HCT116 (cell line): ENCODE measurements around the gene RBM38. TPM values are rescaled to one million over a fixed set of nuclear protein-coding genes. Genes with fewer than 3 reads are reported as not detected.

Experiments
- ATAC-seq: fragments of 200-7000 bp; cut with Tn5 transposase; 2 replicates; pipeline ENCODE4 v1.9.1; 2020; ENCODE audit warnings: mild to moderate bottlenecking, moderate library complexity
- BruUV-seq: library from RNA; stranded (reverse); fragments of 400-500 nt; replicated peaks from 2 replicates; lab custom pipeline; 2021; lab: Mats Ljungman, UMichigan
- CTCF ChIA-PET: fragments of 300-600 bp; sonication (Branson Sonifier 250); formaldehyde crosslinking; loops from one replicate; lab custom pipeline; 2021; ENCODE audit warnings: antibody characterized with exemption; lab: Charles Lee
- POLR2A ChIA-PET: fragments of 300-600, 350-600 bp; sonication (Branson Sonifier 250); formaldehyde crosslinking; loops from one replicate; lab custom pipeline; 2021; ENCODE audit warnings: antibody characterized with exemption; lab: Charles Lee
- RAD21 ChIA-PET, 2 experiments: fragments of 300-600 bp; sonication (Branson Sonifier 250); formaldehyde crosslinking; loops; one replicate each; lab custom pipeline; 2023; ENCODE audit warnings: low total read pairs in 2 of 2; ENCODE audit not compliant: uncharacterized antibody in 2 of 2, unreplicated experiment in 2 of 2, low non-redundant PET in 1 of 2; lab: Charles Lee
- DNase-seq: peaks from one replicate; pipeline ENCODE4 v3.0.0-alpha.2; 2010; ENCODE audit warnings: low read depth, low spot score
- H2AFZ ChIP-seq: fragments of 200-600 bp; shearing (Covaris generic), sonication (generic); 2 replicates; pipeline ENCODE4 v1.6.1; 2017; ENCODE audit warnings: low read depth, mixed run types, mixed read lengths, antibody characterized with exemption, low read length; ENCODE audit not compliant: poor library complexity, severe bottlenecking
- H3K27ac ChIP-seq: 2 replicates; pipeline ENCODE4 v1.5.1; 2012; ENCODE audit warnings: low read depth, low read length
- H3K27me3 ChIP-seq: fragments of 200-600 bp; sonication (generic); 2 replicates; pipeline ENCODE4 v1.6.1; 2016; ENCODE audit warnings: mixed run types, low read length, mixed read lengths; ENCODE audit not compliant: insufficient read depth
- H3K36me3 ChIP-seq, 2 experiments: fragments of 200-500 bp in 1 of 2; fragments of 200-600 bp in 1 of 2; sonication (Bioruptor generic) in 1 of 2; sonication (generic) in 1 of 2; 2 replicates each; pipeline versions ENCODE4 v1.5.1 to v1.6.1; 2014 to 2016; ENCODE audit warnings: low read length in 2 of 2, inconsistent platforms in 1 of 2, mixed read lengths in 1 of 2, mixed run types in 1 of 2; ENCODE audit not compliant: insufficient read depth in 2 of 2, control insufficient read depth in 1 of 2
- H3K4me1 ChIP-seq, 2 experiments: fragments of 200-600 bp in 1 of 2; sonication (generic) in 1 of 2; 2 replicates each; pipeline versions ENCODE4 v1.5.1 to v1.6.1; 2012 to 2017; ENCODE audit warnings: low read length in 2 of 2, inconsistent platforms in 1 of 2, mild to moderate bottlenecking in 1 of 2, mixed read lengths in 1 of 2, mixed run types in 1 of 2, moderate library complexity in 1 of 2; ENCODE audit not compliant: insufficient read depth in 2 of 2, control insufficient read depth in 1 of 2
- H3K4me2 ChIP-seq: fragments of 200-600 bp; sonication (generic); 2 replicates; pipeline ENCODE4 v1.6.1; 2017; ENCODE audit warnings: mixed run types, low read length, mixed read lengths
- H3K4me3 ChIP-seq, 2 experiments: fragments of 200-600 bp in 1 of 2; sonication (generic) in 1 of 2; replicated peaks in 1 of 2; 2 replicates each; pipeline ENCODE4 v1.5.1; 2011 to 2016; ENCODE audit warnings: low read length in 2 of 2, control low read depth in 1 of 2, low read depth in 1 of 2, mild to moderate bottlenecking in 1 of 2, mixed read lengths in 1 of 2, mixed run types in 1 of 2
- H3K79me2 ChIP-seq: fragments of 200-600 bp; sonication (generic); 2 replicates; pipeline ENCODE4 v1.6.1; 2017; ENCODE audit warnings: mild to moderate bottlenecking, mixed run types, low read length, moderate library complexity, mixed read lengths; ENCODE audit not compliant: insufficient read depth
- H3K9ac ChIP-seq: fragments of 200-600 bp; sonication (generic); 2 replicates; pipeline ENCODE4 v1.6.1; 2016; ENCODE audit warnings: low read length, mixed read lengths
- H3K9me2 ChIP-seq: fragments of 200-600 bp; sonication (generic), shearing (Covaris generic); 2 replicates; pipeline ENCODE4 v1.6.1; 2017; ENCODE audit warnings: mixed run types, mild to moderate bottlenecking, moderate library complexity; ENCODE audit not compliant: insufficient read depth
- H3K9me3 ChIP-seq, 2 experiments: fragments of 200-500 bp in 1 of 2; fragments of 200-600 bp in 1 of 2; sonication (Bioruptor generic) in 1 of 2; sonication (generic) in 1 of 2; 2 replicates each; pipeline ENCODE4 v1.6.1; 2014 to 2017; ENCODE audit warnings: low read length in 2 of 2, mixed read lengths in 2 of 2, inconsistent platforms in 1 of 2, low read depth in 1 of 2, mild to moderate bottlenecking in 1 of 2, mixed run types in 1 of 2, moderate library complexity in 1 of 2; ENCODE audit not compliant: control insufficient read depth in 1 of 2, insufficient read depth in 1 of 2
- H4K20me1 ChIP-seq: fragments of 200-600 bp; sonication (generic), shearing (Covaris generic); 2 replicates; pipeline ENCODE4 v1.6.1; 2017; ENCODE audit warnings: mixed run types, mild to moderate bottlenecking, moderate library complexity; ENCODE audit not compliant: insufficient read depth
- CBX3 ChIP-seq: IDR thresholded peaks from 2 replicates; pipeline ENCODE4 v1.6.1; 2012; ENCODE audit warnings: low read depth
- EGR1 ChIP-seq: IDR thresholded peaks from 2 replicates; pipeline ENCODE4 v1.6.1; 2012; ENCODE audit warnings: low read depth
- EZH2 ChIP-seq: fragments of 200-600 bp; sonication (generic); IDR thresholded peaks from 2 replicates; pipeline ENCODE4 v1.6.1; 2017; ENCODE audit warnings: antibody characterized with exemption, mixed run types
- EZH2phosphoT487 ChIP-seq: fragments of 200-600 bp; IDR thresholded peaks from 2 replicates; pipeline ENCODE4 v1.6.1; 2018; ENCODE audit warnings: antibody characterized with exemption, borderline replicate concordance
- FOSL1 ChIP-seq: IDR thresholded peaks from 2 replicates; pipeline ENCODE4 v1.6.1; 2012; ENCODE audit warnings: low read depth
- RAD21 ChIP-seq: IDR thresholded peaks from 2 replicates; pipeline ENCODE4 v1.6.1; 2012; ENCODE audit warnings: low read depth, mild to moderate bottlenecking
- SP1 ChIP-seq: IDR thresholded peaks from 2 replicates; pipeline ENCODE4 v1.6.1; 2012; ENCODE audit warnings: low read depth
- SRF ChIP-seq: IDR thresholded peaks from 2 replicates; pipeline ENCODE4 v1.6.1; 2012; ENCODE audit warnings: low read depth
- YY1 ChIP-seq: IDR thresholded peaks from 2 replicates; pipeline ENCODE4 v1.6.1; 2011; ENCODE audit warnings: low read length, low read depth, moderate library complexity, mild to moderate bottlenecking; ENCODE audit not compliant: insufficient replicate concordance; ENCODE audit errors: extremely low read depth
- ZFX ChIP-seq: fragments of 450-650 bp; IDR thresholded peaks from 2 replicates; pipeline ENCODE4 v1.6.1; 2017
- ZNF274 ChIP-seq: fragments of 200-500 bp; sonication (Bioruptor generic); IDR thresholded peaks from 2 replicates; pipeline ENCODE4 v1.6.1; 2014; ENCODE audit warnings: mild to moderate bottlenecking, low read depth, low read length, inconsistent platforms
- intact Hi-C: fragments of 100-400 bp; cut with micrococcal nuclease; formaldehyde crosslinking; loops from 2 replicates; pipeline ENCODE4 v1.10.0; 2022
- total RNA-seq: library from RNA; stranded (reverse); gene quantifications from one replicate; pipeline ENCODE4 v1.2.1, GENCODE V29; 2021; ENCODE audit not compliant: unreplicated experiment
- TF ChIP-seq, protein P1 (sequence below): IDR thresholded peaks from 2 replicates; pipeline ENCODE4 v1.6.1; 2011; ENCODE audit warnings: mild to moderate bottlenecking, low read length, moderate library complexity; ENCODE audit not compliant: insufficient replicate concordance; ENCODE audit errors: extremely low read depth
- TF ChIP-seq, protein P2 (sequence below): IDR thresholded peaks from 2 replicates; pipeline ENCODE4 v1.6.1; 2012
- TF ChIP-seq, protein P3 (sequence below): IDR thresholded peaks from 2 replicates; pipeline ENCODE4 v1.6.1; 2012; ENCODE audit warnings: low read depth
- TF ChIP-seq, protein P4 (sequence below), 3 experiments: fragments of 200-600 bp in 1 of 3; sonication (generic) in 1 of 3; IDR thresholded peaks in 2 of 3; conservative IDR thresholded peaks in 1 of 3; 2 replicates each; pipeline ENCODE4 v1.5.1; 2012 to 2017; ENCODE audit warnings: low read depth in 2 of 3, low read length in 2 of 3, antibody characterized with exemption in 1 of 3, borderline replicate concordance in 1 of 3, control low read depth in 1 of 3, mild to moderate bottlenecking in 1 of 3, mixed read lengths in 1 of 3, mixed run types in 1 of 3, moderate library complexity in 1 of 3; ENCODE audit not compliant: insufficient read depth in 1 of 3

RBM38 gene
- total RNA-seq, 1 experiment from 2014 or later: 36.2 TPM

DNA sequence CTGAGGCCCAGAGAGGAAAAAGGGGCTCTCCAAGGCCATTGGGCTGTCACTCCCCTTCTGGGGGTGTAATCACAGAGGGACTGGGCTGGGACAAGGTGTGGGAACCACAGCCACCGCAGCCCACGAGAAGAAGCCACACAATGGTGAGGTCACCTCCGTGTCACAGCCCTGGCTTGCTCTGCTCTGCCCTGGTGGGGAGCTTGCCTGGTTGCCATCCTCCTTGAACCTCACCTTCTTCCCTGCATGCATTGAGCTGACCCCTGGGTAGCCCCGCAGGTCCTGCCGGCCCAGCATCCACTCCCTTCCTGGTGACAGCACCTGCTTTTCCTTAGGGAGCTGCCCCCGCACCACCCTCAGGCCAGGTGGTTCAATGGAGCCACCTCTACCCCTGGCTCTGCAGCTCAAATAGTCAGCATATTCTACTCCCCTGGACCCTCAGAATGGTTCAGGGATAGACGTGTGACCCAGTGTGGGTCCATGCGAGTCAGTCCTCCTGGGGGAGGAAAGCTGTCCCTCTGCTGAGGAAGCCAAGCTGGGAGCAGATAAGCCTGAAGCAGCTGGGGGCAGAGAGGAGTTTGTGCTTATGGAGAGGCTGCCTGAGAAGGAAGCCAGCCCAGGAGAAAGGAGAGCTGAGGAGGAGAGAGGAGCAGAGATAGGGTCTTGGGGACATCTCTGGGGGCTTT is 21.3 kb downstream of the RBM38 start:
- BruUV-seq: no TSS peak
- Histone ChIP-seq H3K27ac (no peak overlapping the region), H3K79me2 (no peaks in the 10 kb centered on the region), H3K4me2 (no peak overlapping the region), H3K9me2 (no peaks in the 10 kb centered on the region), H2AFZ (no peak overlapping the region), H4K20me1 (no peaks in the 10 kb centered on the region), H3K9me3 (no peaks in the 10 kb centered on the region), H3K27me3 (peaks cover 4% of the 10 kb centered on the region; the same call in 1 of the 2 replicates), H3K4me1 (peaks cover 0 to 5% of the 10 kb centered on the region in 2 experiments; a peak in 2 of 4 replicates), H3K9ac (no peak overlapping the region), H3K4me3 (no peak overlapping the region), H3K36me3 (peaks cover 2 to 11% of the 10 kb centered on the region in 2 experiments; a peak in 2 of 4 replicates)
- ATAC-seq: no peak
- ChIA-PET POLR2A (no interaction called here), CTCF (no interaction called here), RAD21 (no interaction called here)
- intact Hi-C loops: no loop called here
- no peak for TF ChIP-seq ZNF274
- TF ChIP-seq, protein P1, sequence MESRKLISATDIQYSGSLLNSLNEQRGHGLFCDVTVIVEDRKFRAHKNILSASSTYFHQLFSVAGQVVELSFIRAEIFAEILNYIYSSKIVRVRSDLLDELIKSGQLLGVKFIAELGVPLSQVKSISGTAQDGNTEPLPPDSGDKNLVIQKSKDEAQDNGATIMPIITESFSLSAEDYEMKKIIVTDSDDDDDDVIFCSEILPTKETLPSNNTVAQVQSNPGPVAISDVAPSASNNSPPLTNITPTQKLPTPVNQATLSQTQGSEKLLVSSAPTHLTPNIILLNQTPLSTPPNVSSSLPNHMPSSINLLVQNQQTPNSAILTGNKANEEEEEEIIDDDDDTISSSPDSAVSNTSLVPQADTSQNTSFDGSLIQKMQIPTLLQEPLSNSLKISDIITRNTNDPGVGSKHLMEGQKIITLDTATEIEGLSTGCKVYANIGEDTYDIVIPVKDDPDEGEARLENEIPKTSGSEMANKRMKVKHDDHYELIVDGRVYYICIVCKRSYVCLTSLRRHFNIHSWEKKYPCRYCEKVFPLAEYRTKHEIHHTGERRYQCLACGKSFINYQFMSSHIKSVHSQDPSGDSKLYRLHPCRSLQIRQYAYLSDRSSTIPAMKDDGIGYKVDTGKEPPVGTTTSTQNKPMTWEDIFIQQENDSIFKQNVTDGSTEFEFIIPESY: no peak
- TF ChIP-seq, protein P2, sequence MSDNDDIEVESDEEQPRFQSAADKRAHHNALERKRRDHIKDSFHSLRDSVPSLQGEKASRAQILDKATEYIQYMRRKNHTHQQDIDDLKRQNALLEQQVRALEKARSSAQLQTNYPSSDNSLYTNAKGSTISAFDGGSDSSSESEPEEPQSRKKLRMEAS: no peak
- no peak for TF ChIP-seq CBX3
- TF ChIP-seq EZH2phosphoT487: no peak
- no peak for TF ChIP-seq SRF
- no peak for TF ChIP-seq SP1
- TF ChIP-seq FOSL1: no peak
- TF ChIP-seq RAD21: no peak
- TF ChIP-seq, protein P3, sequence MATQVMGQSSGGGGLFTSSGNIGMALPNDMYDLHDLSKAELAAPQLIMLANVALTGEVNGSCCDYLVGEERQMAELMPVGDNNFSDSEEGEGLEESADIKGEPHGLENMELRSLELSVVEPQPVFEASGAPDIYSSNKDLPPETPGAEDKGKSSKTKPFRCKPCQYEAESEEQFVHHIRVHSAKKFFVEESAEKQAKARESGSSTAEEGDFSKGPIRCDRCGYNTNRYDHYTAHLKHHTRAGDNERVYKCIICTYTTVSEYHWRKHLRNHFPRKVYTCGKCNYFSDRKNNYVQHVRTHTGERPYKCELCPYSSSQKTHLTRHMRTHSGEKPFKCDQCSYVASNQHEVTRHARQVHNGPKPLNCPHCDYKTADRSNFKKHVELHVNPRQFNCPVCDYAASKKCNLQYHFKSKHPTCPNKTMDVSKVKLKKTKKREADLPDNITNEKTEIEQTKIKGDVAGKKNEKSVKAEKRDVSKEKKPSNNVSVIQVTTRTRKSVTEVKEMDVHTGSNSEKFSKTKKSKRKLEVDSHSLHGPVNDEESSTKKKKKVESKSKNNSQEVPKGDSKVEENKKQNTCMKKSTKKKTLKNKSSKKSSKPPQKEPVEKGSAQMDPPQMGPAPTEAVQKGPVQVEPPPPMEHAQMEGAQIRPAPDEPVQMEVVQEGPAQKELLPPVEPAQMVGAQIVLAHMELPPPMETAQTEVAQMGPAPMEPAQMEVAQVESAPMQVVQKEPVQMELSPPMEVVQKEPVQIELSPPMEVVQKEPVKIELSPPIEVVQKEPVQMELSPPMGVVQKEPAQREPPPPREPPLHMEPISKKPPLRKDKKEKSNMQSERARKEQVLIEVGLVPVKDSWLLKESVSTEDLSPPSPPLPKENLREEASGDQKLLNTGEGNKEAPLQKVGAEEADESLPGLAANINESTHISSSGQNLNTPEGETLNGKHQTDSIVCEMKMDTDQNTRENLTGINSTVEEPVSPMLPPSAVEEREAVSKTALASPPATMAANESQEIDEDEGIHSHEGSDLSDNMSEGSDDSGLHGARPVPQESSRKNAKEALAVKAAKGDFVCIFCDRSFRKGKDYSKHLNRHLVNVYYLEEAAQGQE: no peak
- no peak for TF ChIP-seq EZH2
- TF ChIP-seq ZFX: no peak
- TF ChIP-seq YY1: no peak
- no peak for TF ChIP-seq EGR1
- TF ChIP-seq, protein P4, sequence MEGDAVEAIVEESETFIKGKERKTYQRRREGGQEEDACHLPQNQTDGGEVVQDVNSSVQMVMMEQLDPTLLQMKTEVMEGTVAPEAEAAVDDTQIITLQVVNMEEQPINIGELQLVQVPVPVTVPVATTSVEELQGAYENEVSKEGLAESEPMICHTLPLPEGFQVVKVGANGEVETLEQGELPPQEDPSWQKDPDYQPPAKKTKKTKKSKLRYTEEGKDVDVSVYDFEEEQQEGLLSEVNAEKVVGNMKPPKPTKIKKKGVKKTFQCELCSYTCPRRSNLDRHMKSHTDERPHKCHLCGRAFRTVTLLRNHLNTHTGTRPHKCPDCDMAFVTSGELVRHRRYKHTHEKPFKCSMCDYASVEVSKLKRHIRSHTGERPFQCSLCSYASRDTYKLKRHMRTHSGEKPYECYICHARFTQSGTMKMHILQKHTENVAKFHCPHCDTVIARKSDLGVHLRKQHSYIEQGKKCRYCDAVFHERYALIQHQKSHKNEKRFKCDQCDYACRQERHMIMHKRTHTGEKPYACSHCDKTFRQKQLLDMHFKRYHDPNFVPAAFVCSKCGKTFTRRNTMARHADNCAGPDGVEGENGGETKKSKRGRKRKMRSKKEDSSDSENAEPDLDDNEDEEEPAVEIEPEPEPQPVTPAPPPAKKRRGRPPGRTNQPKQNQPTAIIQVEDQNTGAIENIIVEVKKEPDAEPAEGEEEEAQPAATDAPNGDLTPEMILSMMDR (IDR thresholded peaks at IDR 0.05 in 2 of 3, conservative IDR thresholded peaks at IDR 0.05 in 1 of 3; ENCODE audit: borderline replicate concordance in 1 of 3, insufficient read depth in 1 of 3, low read depth in 2 of 3, low read length in 2 of 3): no peak
- DNase-seq: no peak
